Measurements from ENCODE around the gene RHBDL2. TPM values are rescaled to one million over a fixed set of nuclear protein-coding genes. Genes with fewer than 3 reads are reported as not detected.

RHBDL2 gene, protein sequence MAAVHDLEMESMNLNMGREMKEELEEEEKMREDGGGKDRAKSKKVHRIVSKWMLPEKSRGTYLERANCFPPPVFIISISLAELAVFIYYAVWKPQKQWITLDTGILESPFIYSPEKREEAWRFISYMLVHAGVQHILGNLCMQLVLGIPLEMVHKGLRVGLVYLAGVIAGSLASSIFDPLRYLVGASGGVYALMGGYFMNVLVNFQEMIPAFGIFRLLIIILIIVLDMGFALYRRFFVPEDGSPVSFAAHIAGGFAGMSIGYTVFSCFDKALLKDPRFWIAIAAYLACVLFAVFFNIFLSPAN
- total RNA-seq: not detected in 2 replicates

DNA sequence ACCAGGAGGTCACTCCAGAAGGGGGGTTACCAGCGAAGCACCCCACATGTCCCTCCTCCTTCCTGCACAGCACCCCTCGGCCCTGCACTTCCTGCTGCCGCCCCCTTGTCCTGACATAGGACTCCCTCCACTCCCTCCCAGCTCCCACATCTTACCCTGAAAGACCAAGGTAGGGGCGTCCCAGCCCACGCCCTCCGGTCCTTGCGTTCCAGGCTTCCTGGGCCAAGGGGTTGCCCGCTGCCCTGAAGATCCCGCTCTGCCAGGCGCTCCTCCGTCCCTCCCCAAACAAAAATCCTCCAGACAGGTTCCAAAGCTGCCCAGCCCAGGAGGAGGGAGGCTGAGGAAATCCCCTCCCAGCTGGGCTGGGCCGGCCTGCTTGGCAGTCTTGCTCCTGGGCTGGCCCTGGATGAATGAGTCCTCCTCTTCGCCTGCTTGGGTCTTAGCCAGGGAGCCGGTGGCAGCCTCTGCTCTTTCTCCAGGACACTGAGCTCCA lies at the start of gene RHBDL2:
RHBDL2 (minus strand) TSS at position 304 of the 493 bp plus-strand sequence. CDS start 22,618 bp downstream, outside the sequence.

DNA sequence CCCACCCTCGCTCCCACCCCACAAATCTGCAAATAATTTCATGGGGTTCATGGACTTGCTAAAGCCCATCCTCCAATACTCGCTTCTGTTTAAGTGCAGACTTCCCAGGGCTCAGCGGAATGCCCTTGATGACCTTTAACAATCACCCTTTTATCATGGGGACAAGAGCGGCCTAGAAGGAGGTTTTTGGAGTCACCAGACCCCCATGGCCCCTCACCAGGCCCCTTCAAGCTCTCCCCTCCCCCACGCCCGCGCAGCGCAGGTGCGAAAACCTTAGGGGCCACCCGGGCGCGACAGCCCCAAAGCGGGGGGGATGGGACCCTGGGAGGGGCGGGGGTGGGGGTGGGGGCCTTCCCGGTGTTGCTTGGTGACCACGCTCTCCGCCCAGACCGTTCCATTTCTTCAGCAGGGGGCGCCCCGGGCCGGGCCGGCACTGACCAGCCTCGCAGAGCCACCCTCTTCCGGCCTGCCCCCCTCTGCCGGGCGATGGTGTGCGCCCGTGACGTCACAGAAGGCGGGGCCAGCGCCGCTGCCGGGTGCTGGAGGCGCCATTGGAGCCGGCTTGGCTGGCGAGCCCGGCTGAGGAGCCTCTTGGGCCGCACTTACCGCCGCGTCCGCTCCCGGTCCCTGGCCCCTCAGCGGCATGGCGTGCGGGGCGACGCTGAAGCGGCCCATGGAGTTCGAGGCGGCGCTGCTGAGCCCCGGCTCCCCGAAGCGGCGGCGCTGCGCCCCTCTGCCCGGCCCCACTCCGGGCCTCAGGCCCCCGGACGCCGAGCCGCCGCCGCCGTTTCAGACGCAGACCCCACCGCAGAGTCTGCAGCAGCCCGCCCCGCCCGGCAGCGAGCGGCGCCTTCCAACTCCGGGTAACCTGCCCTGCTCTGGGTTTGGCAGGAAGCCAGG lies 49.4 kb upstream of the RHBDL2 start, which contains the start of gene AKIRIN1:
AKIRIN1 (plus strand) TSS at position 539 of the 900 bp plus-strand sequence; CDS start at position 644, 105 bp downstream.

DNA sequence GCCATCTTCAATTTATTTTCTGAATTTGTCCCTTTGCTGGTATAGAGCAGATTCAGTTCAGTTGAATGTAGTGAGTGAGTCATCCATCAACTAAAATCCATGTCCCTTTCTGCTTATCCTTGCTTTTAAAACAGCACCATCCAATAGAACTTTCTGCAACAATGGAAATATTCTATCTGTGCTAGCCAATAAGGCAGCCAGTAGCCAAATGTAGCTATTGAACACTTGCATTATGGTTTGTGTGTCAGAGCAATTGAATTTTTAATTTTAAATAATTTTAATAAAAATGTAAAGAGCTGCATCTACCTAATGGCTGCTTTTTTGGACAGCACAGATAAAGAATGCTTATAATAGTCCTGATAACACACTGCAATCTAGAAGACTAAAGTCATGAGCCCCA lies 60.1 kb downstream of the RHBDL2 start, which contains the start of gene GJA9:
GJA9 (minus strand) TSS at position 101 of the 400 bp plus-strand sequence. CDS start 5,489 bp downstream, outside the sequence.

DNA sequence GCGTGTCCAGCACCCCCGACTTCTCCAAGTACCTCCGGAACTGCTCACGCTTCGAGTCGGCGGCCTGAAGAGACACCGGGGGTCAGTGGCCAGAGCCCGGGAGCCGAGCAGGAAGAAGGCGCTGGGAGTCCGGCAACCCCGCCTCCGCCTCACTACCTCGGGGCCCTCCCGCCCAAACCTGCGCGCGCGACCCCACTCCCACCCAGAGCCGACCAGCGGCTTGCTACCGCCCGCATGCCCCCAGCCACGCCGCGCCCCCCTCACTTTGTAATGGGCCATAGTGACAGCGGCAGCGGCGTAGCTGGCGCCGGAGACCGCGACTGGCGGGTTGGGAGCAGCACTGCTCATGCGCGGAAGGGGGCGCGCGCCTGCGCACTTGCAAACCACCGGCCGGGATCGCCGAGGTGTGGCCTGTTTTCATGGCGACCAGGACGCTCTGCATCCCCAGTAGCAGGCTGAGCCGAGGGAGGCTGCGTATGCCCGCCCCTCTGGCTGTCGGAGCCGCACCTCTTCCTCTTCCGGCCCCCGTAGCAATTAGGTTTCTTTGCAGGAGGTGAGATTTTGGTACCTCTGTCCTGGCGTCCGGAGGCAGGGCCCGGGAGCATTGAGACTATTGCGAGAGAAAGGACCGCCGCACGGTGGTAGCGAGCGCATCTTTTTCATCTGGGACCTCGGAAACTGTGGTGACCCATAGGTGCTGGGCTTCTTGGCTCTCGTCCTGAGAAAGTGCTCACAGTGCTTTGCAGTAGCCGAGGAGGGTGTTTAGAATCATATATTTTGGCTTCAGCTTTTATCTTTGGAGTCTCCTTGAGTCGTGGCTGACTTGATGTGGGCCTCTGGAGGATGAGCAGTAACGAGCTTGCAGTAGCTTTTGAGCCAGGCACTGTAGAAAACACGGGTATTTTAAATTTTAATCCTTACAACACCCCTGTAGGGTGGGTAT lies 68.3 kb downstream of the RHBDL2 start, which contains the start of gene MYCBP:
MYCBP (minus strand) TSS at position 322 of the 943 bp plus-strand sequence; CDS start at position 279, 43 bp downstream.

DNA sequence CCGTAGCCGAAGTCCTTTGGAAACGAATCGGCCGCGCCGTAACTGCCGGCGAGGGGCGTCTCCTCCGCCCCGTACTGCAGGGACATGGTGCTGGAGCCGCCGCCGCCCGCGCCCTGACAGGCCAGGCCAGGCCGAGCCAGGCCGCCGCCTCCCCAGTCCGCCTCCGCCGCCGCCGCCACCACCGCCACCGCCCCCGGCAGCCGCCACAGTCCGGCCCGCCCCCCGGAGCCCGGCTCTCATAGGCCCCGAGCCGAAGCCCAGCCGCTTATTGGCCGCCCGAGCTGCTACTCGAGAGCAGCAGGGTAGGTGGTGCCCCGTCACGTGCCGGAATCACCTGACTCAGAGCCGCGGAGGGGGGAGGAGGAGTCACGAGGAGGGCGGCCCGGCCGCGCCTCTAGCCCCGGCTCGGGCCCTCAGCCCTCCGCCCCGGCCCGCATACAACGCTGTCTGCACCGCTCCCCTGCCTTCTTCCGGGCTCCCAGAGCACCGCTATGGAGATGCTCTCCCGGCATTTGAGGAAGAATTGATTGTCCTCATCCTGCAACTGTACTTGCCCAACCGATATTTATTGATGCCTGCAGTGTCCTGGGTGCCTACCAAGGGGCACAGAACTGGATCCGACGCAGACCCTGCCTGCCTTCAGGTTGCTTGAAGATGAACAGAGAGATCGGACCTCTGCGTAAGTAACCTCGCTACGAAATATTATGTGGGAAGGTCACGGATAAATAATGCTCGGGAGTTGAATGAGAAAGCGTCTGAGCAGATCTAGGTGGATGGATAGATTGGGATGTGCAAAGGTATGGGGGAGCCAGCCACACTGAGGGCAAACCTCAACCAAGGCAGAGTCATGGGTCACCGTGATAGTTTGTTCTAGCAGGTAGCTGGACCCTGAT lies 81.8 kb downstream of the RHBDL2 start, which contains the start of gene RRAGC:
RRAGC (minus strand) TSS at position 212 of the 893 bp plus-strand sequence; CDS start at position 86, 126 bp downstream.

Other genes with a start within 250 kb of the RHBDL2 start
- gene RRAGC, start 82.1 kb downstream of the RHBDL2 start, total RNA-seq: 17.9 and 22.4 TPM in 2 replicates
- 5.7 and 8.7 TPM in 2 replicates for gene MYCBP, start 68.5 kb downstream of the RHBDL2 start, total RNA-seq
- gene GJA9, start 60.2 kb downstream of the RHBDL2 start, total RNA-seq: not detected in 2 replicates
- gene AKIRIN1, start 49.4 kb upstream of the RHBDL2 start, total RNA-seq: 41.8 and 46.8 TPM in 2 replicates
- gene NDUFS5, start 84.5 kb upstream of the RHBDL2 start, total RNA-seq: 427 and 486 TPM in 2 replicates